ENCODE data around the gene OR3A2. TPM values are rescaled to one million over a fixed set of nuclear protein-coding genes. Genes with fewer than 3 reads are reported as not detected.
"Not testable (repeated sequence)": the region's sequence is repeated elsewhere in the genome, so short reads cannot be mapped to it uniquely, and the experiment has no call there.

The OR3A2 gene
- total RNA-seq, 4 donors from 2014 or later, result 0.65 TPM; not detected in 3

DNA sequence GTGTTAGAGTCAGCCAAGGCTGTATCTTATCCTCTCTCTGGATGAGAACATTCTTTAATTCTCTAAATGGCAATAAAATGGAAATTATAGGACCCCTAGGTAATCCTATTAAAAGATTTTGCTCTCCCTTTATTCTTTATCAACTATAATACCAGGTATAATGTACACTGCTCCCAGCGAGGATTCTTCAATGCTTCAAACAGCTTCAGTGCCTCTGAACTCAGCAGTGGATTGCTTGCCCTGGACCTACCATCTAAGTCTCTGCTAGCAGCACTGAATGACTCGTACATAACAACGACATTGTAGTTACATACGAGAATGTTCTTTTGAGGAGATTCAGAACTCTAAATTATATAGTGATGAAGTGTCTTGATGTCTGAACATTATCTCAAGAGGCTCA lies 3.7 kb upstream of the OR3A2 start:
- 78% methylated on average over 4 of the region's 4 CpGs for WGBS
- H3K36me3 ChIP-seq, result no peaks in the 10 kb centered on the region
- intact Hi-C loops (cut with DNase I), result no loop called here

GRCh38 chr17:3381957-3382356 lies 4.2 kb downstream of the OR3A2 start:
- TF ChIP-seq EP300 (IDR thresholded peaks at IDR 0.05) (no peak), POLR2AphosphoS5 (IDR thresholded peaks at IDR 0.05) (no peak), POLR2A (IDR thresholded peaks at IDR 0.05; ENCODE audit: low read depth) (no peak)
- TF ChIP-seq, protein P1, sequence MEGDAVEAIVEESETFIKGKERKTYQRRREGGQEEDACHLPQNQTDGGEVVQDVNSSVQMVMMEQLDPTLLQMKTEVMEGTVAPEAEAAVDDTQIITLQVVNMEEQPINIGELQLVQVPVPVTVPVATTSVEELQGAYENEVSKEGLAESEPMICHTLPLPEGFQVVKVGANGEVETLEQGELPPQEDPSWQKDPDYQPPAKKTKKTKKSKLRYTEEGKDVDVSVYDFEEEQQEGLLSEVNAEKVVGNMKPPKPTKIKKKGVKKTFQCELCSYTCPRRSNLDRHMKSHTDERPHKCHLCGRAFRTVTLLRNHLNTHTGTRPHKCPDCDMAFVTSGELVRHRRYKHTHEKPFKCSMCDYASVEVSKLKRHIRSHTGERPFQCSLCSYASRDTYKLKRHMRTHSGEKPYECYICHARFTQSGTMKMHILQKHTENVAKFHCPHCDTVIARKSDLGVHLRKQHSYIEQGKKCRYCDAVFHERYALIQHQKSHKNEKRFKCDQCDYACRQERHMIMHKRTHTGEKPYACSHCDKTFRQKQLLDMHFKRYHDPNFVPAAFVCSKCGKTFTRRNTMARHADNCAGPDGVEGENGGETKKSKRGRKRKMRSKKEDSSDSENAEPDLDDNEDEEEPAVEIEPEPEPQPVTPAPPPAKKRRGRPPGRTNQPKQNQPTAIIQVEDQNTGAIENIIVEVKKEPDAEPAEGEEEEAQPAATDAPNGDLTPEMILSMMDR (IDR thresholded peaks at IDR 0.05), result no peak
- Histone ChIP-seq H3K27ac (replicated peaks in 1 of 4) (no peak overlapping the region), H3K27me3 (peaks cover 0 to 37% (median 12%) of the 10 kb centered on the region in 4 donors), H3K4me1 (no peaks in the 10 kb centered on the region), H3K36me3 (no peaks in the 10 kb centered on the region), H3K9me3 (no peaks in the 10 kb centered on the region), H3K4me3 (no peak overlapping the region)
- WGBS, result 71% methylated on average over 5 of the region's 5 CpGs
- DNase-seq (ENCODE audit: extremely low spot score), result no peak
- intact Hi-C loops (cut with DNase I), result no loop called here

More for the DNA sequence above, 3.7 kb upstream of the OR3A2 start:
- no peak overlapping the region for H3K4me3 ChIP-seq
- DNase-seq (ENCODE audit: extremely low spot score), result no peak
- H3K27ac ChIP-seq (replicated peaks in 1 of 4), result no peak overlapping the region
- peaks cover 0 to 26% (median 12%) of the 10 kb centered on the region in 4 donors for H3K27me3 ChIP-seq
- no peaks in the 10 kb centered on the region for H3K4me1 ChIP-seq
- H3K9me3 ChIP-seq, result peaks cover 0 to 6% (median 0%) of the 10 kb centered on the region in 4 donors
- TF ChIP-seq, protein P1 (IDR thresholded peaks at IDR 0.05), result no peak
- TF ChIP-seq POLR2AphosphoS5 (IDR thresholded peaks at IDR 0.05) (no peak), POLR2A (IDR thresholded peaks at IDR 0.05; ENCODE audit: low read depth) (no peak), EP300 (IDR thresholded peaks at IDR 0.05) (no peak)

- H3K27me3 ChIP-seq, result peaks cover 0 to 9% (median 0%) of the 10 kb centered on the region in 4 donors
- no peak for DNase-seq (ENCODE audit: extremely low spot score)
- H3K9me3 ChIP-seq, result peaks cover 0 to 12% (median 0%) of the 10 kb centered on the region in 4 donors
- WGBS, result 51% methylated on average over 6 of the region's 8 CpGs
- H3K36me3 ChIP-seq, result no peaks in the 10 kb centered on the region
- H3K4me1 ChIP-seq, result no peaks in the 10 kb centered on the region
- TF ChIP-seq, protein P1 (IDR thresholded peaks at IDR 0.05), result no peak
- TF ChIP-seq POLR2A (IDR thresholded peaks at IDR 0.05; ENCODE audit: low read depth) (no peak), POLR2AphosphoS5 (IDR thresholded peaks at IDR 0.05) (no peak), EP300 (IDR thresholded peaks at IDR 0.05) (no peak)
- intact Hi-C loops (cut with DNase I), result no loop called here
- H3K4me3 ChIP-seq, result no peak overlapping the region
- H3K27ac ChIP-seq (replicated peaks in 1 of 4), result no peak overlapping the region
These were observed 7.8 kb downstream of the OR3A2 start for GRCh38 chr17:3378321-3378720.

DNA sequence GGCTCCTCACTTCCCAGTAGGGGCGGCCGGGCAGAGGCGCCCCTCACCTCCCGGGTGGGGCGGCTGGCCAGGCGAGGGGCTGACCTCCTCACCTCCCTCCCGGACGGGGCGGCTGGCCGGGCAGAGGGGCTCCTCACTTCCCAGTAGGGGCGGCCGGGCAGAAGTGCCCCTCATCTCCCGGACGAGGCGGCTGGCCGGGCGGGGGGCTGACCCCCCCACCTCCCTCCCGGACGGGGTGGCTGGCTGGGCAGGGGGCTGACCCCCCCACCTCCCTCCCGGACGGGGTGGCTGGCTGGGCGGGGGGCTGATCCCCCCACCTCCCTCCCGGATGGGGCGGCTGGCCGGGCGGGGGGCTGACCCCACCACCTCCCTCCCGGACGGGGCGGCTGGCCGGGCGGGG lies 14.9 kb downstream of the OR3A2 start:
- H3K4me3 ChIP-seq; intact Hi-C loops (cut with DNase I); H3K27ac ChIP-seq (replicated peaks in 1 of 4); DNase-seq (ENCODE audit: extremely low spot score); H3K36me3 ChIP-seq; H3K27me3 ChIP-seq; H3K4me1 ChIP-seq: not testable (repeated sequence)
- no CpG with 5 or more reads among the region's 31 CpGs for WGBS
- H3K9me3 ChIP-seq, result peaks cover 0 to 12% (median 0%) of the 10 kb centered on the region in 4 donors

DNA sequence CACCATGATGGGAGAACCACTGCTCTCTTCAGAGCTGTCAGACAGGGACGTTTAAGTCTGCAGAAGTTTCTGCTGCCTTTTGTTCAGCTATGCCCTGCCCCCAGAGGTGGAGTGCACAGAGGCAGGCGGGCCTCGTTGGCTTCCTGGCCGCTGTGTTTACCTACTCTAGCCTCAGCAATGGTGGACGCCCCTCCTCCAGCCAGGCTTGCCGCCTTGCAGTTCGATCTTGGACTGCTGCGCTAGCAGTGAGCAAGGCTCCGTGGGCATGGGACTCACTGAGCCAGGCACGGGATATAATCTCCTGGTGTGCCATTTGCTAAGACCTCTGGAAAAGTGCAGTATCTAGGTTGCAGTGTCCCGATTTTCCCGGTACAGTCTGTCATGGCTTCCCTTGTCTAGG lies 43.3 kb downstream of the OR3A2 start:
- peaks cover 0 to 16% (median 13%) of the 10 kb centered on the region in 4 donors for H3K9me3 ChIP-seq
- H3K36me3 ChIP-seq; H3K27ac ChIP-seq (replicated peaks in 1 of 4); DNase-seq (ENCODE audit: extremely low spot score); intact Hi-C loops (cut with DNase I); H3K4me3 ChIP-seq; H3K27me3 ChIP-seq; H3K4me1 ChIP-seq: not testable (repeated sequence)
- WGBS, result 95% methylated on average over 10 of the region's 12 CpGs

DNA sequence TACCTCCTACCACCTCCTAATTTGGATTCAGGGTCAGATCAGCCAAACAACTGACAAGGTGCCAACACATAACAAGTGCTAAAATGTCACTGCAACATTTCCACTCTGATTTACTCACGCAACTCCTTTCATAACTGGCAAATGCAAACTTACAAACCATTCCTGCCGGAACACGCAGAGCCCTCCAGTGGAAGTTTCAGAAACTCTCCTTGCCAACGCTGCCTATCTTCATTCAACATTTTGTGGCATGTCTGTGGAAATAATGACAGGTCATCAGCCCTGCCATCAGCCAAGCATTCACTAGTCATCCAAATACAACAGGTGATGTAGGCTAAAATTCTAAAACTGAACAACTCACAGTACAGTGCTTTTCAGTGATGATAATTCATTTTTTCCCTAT lies 50.2 kb downstream of the OR3A2 start:
- 58% methylated on average over 4 of the region's 4 CpGs for WGBS
- H3K36me3 ChIP-seq, result no peaks in the 10 kb centered on the region
- H3K4me3 ChIP-seq, result no peak overlapping the region
- intact Hi-C loops (cut with DNase I), result no loop called here
- no peak for TF ChIP-seq POLR2A (IDR thresholded peaks at IDR 0.05; ENCODE audit: low read depth)
- TF ChIP-seq EP300 (IDR thresholded peaks at IDR 0.05), result no peak
- no peak for TF ChIP-seq POLR2AphosphoS5 (IDR thresholded peaks at IDR 0.05)
- TF ChIP-seq, protein P1 (IDR thresholded peaks at IDR 0.05), result no peak
- no peak overlapping the region for H3K27ac ChIP-seq (replicated peaks in 1 of 4)
- no peaks in the 10 kb centered on the region for H3K9me3 ChIP-seq
- no peaks in the 10 kb centered on the region for H3K27me3 ChIP-seq
- H3K4me1 ChIP-seq, result no peaks in the 10 kb centered on the region
- no peak for DNase-seq (ENCODE audit: extremely low spot score)

Measured in esophagus muscularis mucosa (tissue), 4 donors.